ENCODE measurements around the gene CD3E. TPM values are rescaled to one million over a fixed set of nuclear protein-coding genes. Genes with fewer than 3 reads are reported as not detected.

CD3E gene
- total and polyA plus RNA-seq, 2 experiments from 2014 or later: not detected

DNA sequence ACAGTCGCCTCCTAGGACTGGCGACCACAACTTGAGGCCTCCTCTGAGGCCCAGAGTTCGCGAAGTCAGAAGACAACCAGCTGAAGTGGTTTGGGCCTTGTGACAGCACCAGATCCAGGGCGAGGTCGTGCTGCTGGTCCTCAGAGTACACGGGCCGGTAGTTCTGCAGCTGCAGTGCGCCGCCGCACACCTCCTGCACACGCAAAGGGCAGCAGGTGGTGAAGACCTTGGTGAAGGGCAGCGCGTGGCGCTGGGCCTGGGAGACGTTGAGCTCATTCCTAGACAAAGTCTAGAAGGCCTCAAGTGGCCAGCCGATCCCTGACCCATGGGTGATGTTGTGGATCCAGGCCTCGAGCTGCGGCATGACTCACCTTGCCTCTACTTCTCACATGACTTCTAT, 18.2 kb downstream of the CD3E start:
- no peak for TF ChIP-seq JUNB (IDR thresholded peaks at IDR 0.05; ENCODE audit: unreplicated experiment)
- TF ChIP-seq REST (IDR thresholded peaks at IDR 0.05; ENCODE audit: unreplicated experiment): no peak
- TF ChIP-seq NANOG (IDR thresholded peaks at IDR 0.05; ENCODE audit: borderline replicate concordance): no peak
- no peak for TF ChIP-seq EZH2 (IDR thresholded peaks at IDR 0.05; ENCODE audit: low read depth, unreplicated experiment)
- no peak for TF ChIP-seq CREB1 (CRISPR knock-in tag; IDR thresholded peaks at IDR 0.05; ENCODE audit: low read depth)
- no peak for TF ChIP-seq POLR2AphosphoS5 (IDR thresholded peaks at IDR 0.05; ENCODE audit: low read depth)
- no peak for TF ChIP-seq STAT1 (IDR thresholded peaks at IDR 0.05; ENCODE audit: unreplicated experiment)
- no peak for TF ChIP-seq ZNF462 (CRISPR knock-in tag; IDR thresholded peaks at IDR 0.05)
- no peak for TF ChIP-seq ZNF114 (CRISPR knock-in tag; IDR thresholded peaks at IDR 0.05)
- TF ChIP-seq, protein P1, sequence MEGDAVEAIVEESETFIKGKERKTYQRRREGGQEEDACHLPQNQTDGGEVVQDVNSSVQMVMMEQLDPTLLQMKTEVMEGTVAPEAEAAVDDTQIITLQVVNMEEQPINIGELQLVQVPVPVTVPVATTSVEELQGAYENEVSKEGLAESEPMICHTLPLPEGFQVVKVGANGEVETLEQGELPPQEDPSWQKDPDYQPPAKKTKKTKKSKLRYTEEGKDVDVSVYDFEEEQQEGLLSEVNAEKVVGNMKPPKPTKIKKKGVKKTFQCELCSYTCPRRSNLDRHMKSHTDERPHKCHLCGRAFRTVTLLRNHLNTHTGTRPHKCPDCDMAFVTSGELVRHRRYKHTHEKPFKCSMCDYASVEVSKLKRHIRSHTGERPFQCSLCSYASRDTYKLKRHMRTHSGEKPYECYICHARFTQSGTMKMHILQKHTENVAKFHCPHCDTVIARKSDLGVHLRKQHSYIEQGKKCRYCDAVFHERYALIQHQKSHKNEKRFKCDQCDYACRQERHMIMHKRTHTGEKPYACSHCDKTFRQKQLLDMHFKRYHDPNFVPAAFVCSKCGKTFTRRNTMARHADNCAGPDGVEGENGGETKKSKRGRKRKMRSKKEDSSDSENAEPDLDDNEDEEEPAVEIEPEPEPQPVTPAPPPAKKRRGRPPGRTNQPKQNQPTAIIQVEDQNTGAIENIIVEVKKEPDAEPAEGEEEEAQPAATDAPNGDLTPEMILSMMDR (conservative IDR thresholded peaks at IDR 0.05; ENCODE audit: low read depth in 2 of 2): no peak
- TF ChIP-seq ETS1 (IDR thresholded peaks at IDR 0.05): no peak
- TF ChIP-seq EZH2phosphoT487 (IDR thresholded peaks at IDR 0.05; ENCODE audit: unreplicated experiment): no peak
- TF ChIP-seq ZNF331 (CRISPR knock-in tag; IDR thresholded peaks at IDR 0.05; ENCODE audit: low read depth): no peak
- no peaks in the 10 kb centered on the region for H3K36me3 ChIP-seq (ENCODE audit: insufficient read depth)
- no peak overlapping the region for H3K27ac Mint-ChIP-seq
- H3K4me3 Mint-ChIP-seq: no peak overlapping the region
- no peaks in the 10 kb centered on the region for H3K9me2 ChIP-seq (ENCODE audit: insufficient read depth)
- ATAC-seq (no peak), DNase-seq (ENCODE audit: low spot score) (no peak)
- H3K4me3 ChIP-seq: no peak overlapping the region
- peaks cover 7% of the 10 kb centered on the region; the same call in 2 of the 3 replicates for H3K4me1 Mint-ChIP-seq
- no peak overlapping the region for H3K27ac ChIP-seq (ENCODE audit: low read depth)
- no peaks in the 10 kb centered on the region for H3K9me3 Mint-ChIP-seq
- H3K27me3 ChIP-seq (ENCODE audit: insufficient read depth): no peaks in the 10 kb centered on the region
- H3F3A ChIP-seq (replicated peaks; ENCODE audit: low read depth): no peaks in the 10 kb centered on the region
- H3K36me3 Mint-ChIP-seq (ENCODE audit: low read depth): no peaks in the 10 kb centered on the region
- no peaks in the 10 kb centered on the region; the same call in 1 of the 2 replicates for H3K4me1 ChIP-seq (ENCODE audit: insufficient read depth)
- no peak overlapping the region for H2AFZ ChIP-seq
- H3K4me2 ChIP-seq: no peak overlapping the region
- H3K27me3 Mint-ChIP-seq (ENCODE audit: insufficient read depth, low read depth, poor library complexity): peaks cover 2% of the 10 kb centered on the region
- no peaks in the 10 kb centered on the region for H4K20me1 ChIP-seq (replicated peaks; ENCODE audit: insufficient read depth)
- H3K79me2 ChIP-seq (replicated peaks; ENCODE audit: insufficient read depth): no peaks in the 10 kb centered on the region
